SK-N-MC (cell line): ENCODE results near the gene GRID2.

Experiments
- DNase-seq: peaks from one replicate; pipeline ENCODE4 v3.0.0-alpha.2; 2011; ENCODE audit warnings: low read depth, low spot score
- H3K27ac ChIP-seq: fragments of 200-600 bp; sonication (generic); 2 replicates; pipeline ENCODE4 v1.5.1; 2016; ENCODE audit warnings: mixed run types
- H3K36me3 ChIP-seq: fragments of 200-600 bp; sonication (generic); 2 replicates; pipeline ENCODE4 v1.6.1; 2017; ENCODE audit warnings: antibody characterized with exemption, low read length, mixed read lengths; ENCODE audit not compliant: insufficient read depth
- H3K4me3 ChIP-seq: fragments of 200-600 bp; sonication (generic); 2 replicates; pipeline ENCODE4 v1.5.1; 2016
- H3K9ac ChIP-seq: fragments of 200-600 bp; sonication (generic); 2 replicates; pipeline ENCODE4 v1.8.0; 2017; ENCODE audit warnings: mixed run types, mixed read lengths; ENCODE audit not compliant: insufficient read length
- H3K9me3 ChIP-seq: fragments of 200-600 bp; sonication (generic); 2 replicates; pipeline ENCODE4 v1.6.1; 2017; ENCODE audit warnings: low read depth, mild to moderate bottlenecking, antibody characterized with exemption, low read length, moderate library complexity, mixed read lengths
- EZH2 ChIP-seq: fragments of 200-600 bp; sonication (generic); IDR thresholded peaks from one replicate; pipeline ENCODE4 v1.6.1; 2017; ENCODE audit warnings: antibody characterized with exemption
- FOXP2 ChIP-seq: optimal IDR thresholded peaks from 2 replicates; pipeline ENCODE3; 2011; ENCODE audit warnings: mild to moderate bottlenecking, moderate library complexity; ENCODE audit not compliant: insufficient read depth; ENCODE audit errors: extremely low read length, control extremely low read depth
- POLR2AphosphoS5 ChIP-seq: IDR thresholded peaks from 2 replicates; pipeline ENCODE4 v1.6.1; 2012; ENCODE audit warnings: mild to moderate bottlenecking, low read depth, low read length, borderline replicate concordance

The GRID2 gene

GRCh38 chr4:92733231-92733630, 429.5 kb downstream of the GRID2 start:
- no peak overlapping the region for H3K9ac ChIP-seq
- no peak for DNase-seq
- no peak overlapping the region for H3K27ac ChIP-seq
- H3K9me3 ChIP-seq = no peaks in the 10 kb centered on the region
- H3K36me3 ChIP-seq = no peaks in the 10 kb centered on the region
- no peak for TF ChIP-seq EZH2
- no peak for TF ChIP-seq FOXP2
- TF ChIP-seq POLR2AphosphoS5 = no peak
- H3K4me3 ChIP-seq = no peak overlapping the region

GRCh38 chr4:92735025-92735665, 431.4 kb downstream of the GRID2 start:
- no peak for TF ChIP-seq EZH2
- no peak for TF ChIP-seq FOXP2
- TF ChIP-seq POLR2AphosphoS5 = no peak
- no peak for DNase-seq
- Histone ChIP-seq H3K36me3 (no peaks in the 10 kb centered on the region), H3K9ac (no peak overlapping the region), H3K4me3 (no peak overlapping the region), H3K27ac (no peak overlapping the region), H3K9me3 (no peaks in the 10 kb centered on the region)

DNA sequence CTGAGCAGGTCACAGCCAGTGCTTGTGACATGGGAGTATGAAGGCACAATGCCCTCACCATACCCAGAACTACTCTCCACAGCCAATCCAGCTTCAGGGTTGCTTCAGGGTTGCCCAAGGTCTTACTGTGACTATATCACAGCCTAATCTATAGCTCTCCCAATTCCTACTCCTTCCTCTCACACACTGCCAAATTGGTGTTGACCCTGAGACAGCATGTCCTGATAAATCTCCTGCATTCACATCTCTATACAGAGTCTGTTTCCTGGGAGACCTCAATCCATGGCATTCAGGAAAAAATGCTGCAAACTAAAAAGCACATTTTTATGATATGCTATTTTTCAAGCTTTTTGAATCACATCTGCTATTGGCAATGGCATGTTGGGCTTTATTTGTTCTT, 456.7 kb downstream of the GRID2 start:
- DNase-seq = no peak
- TF ChIP-seq EZH2 (no peak), POLR2AphosphoS5 (no peak), FOXP2 (no peak)
- no peak overlapping the region for H3K27ac ChIP-seq
- no peak overlapping the region for H3K4me3 ChIP-seq
- H3K36me3 ChIP-seq = no peaks in the 10 kb centered on the region
- H3K9ac ChIP-seq = no peak overlapping the region
- no peaks in the 10 kb centered on the region for H3K9me3 ChIP-seq

DNA sequence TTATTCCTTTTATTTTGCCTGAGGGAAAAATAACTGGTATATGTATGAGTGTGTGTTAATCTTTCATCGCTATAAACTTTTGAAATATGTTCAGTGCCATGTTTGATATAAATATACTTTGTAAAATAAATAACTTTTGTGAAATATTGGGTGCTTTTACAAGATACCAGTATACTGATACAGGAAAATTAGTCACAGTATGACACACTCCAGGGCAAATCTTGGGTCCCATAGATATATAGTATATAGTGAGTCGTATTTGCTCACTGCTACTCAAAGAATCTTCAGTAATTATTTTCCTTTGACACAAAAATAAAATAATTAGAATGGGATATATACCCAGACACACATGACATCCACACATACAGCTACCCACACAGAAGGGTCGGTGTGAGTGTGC, 472.3 kb downstream of the GRID2 start:
- no peak for TF ChIP-seq FOXP2
- Histone ChIP-seq H3K9me3 (no peaks in the 10 kb centered on the region), H3K9ac (no peak overlapping the region), H3K36me3 (no peaks in the 10 kb centered on the region), H3K27ac (no peak overlapping the region), H3K4me3 (no peak overlapping the region)
- no peak for DNase-seq

GRCh38 chr4:92789741-92790140, 486.0 kb downstream of the GRID2 start:
- Histone ChIP-seq H3K9ac (no peak overlapping the region), H3K27ac (no peak overlapping the region), H3K4me3 (no peak overlapping the region), H3K36me3 (no peaks in the 10 kb centered on the region), H3K9me3 (no peaks in the 10 kb centered on the region)
- no peak for DNase-seq
- TF ChIP-seq EZH2 (no peak), POLR2AphosphoS5 (no peak), FOXP2 (no peak)

- Histone ChIP-seq H3K4me3 (no peak overlapping the region; the same call in 1 of the 2 replicates), H3K36me3 (no peaks in the 10 kb centered on the region), H3K9ac (no peak overlapping the region), H3K27ac (no peak overlapping the region), H3K9me3 (no peaks in the 10 kb centered on the region)
- TF ChIP-seq POLR2AphosphoS5 = no peak
- no peak for TF ChIP-seq FOXP2
- no peak for TF ChIP-seq EZH2
- peak; percentile 12 for DNase-seq
These were observed 488.2 kb downstream of the GRID2 start for GRCh38 chr4:92791871-92792440.

DNA sequence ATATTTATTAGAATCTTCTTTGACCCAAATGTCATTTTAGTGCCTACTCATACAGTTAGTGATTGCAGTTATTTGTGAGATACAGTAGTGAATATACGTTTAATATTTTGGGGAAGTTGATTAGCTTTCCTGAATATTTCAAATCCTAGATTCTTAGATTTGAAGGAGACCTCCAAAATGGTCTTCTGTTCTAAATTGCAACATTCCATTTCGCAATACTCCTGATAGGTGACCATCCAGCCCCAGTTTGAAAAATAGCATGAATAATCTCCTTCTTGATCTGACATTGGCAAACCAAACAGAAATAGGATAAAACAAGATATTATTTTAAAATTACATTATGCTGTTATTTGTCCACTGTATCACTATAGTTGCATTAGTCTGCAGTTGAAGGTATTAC, 505.6 kb downstream of the GRID2 start:
- no peaks in the 10 kb centered on the region for H3K36me3 ChIP-seq
- H3K9me3 ChIP-seq = no peaks in the 10 kb centered on the region
- no peak overlapping the region for H3K4me3 ChIP-seq
- no peak overlapping the region for H3K9ac ChIP-seq
- no peak overlapping the region for H3K27ac ChIP-seq
- no peak for DNase-seq
- TF ChIP-seq FOXP2 (no peak), EZH2 (no peak), POLR2AphosphoS5 (no peak)

- no peak overlapping the region for H3K4me3 ChIP-seq
- no peak overlapping the region for H3K9ac ChIP-seq
- no peaks in the 10 kb centered on the region for H3K36me3 ChIP-seq
- H3K9me3 ChIP-seq = no peaks in the 10 kb centered on the region
- no peak overlapping the region for H3K27ac ChIP-seq
- no peak for DNase-seq
- TF ChIP-seq FOXP2 (no peak), EZH2 (no peak), POLR2AphosphoS5 (no peak)
These were observed 508.9 kb downstream of the GRID2 start for GRCh38 chr4:92812652-92813051.

DNA sequence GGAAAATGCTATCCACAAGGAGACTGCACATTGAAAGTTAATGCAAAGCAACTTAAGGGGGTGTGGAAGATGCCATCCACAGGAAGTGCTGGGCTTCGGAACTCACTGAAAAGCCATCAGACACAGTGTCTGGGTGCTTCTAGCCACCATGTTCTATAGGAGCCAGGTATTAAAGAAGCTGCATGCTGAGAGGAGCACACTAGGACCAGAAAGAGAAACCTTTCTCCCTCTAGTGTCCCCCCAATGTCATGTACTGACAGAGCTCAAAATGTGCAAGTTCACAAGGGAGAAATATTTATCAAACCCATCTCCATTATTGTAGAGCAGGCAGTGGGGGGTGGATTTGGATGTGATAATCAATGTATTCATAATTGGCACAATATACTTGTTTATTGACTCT, 510.9 kb downstream of the GRID2 start:
- no peaks in the 10 kb centered on the region for H3K9me3 ChIP-seq
- no peak overlapping the region for H3K9ac ChIP-seq
- H3K4me3 ChIP-seq = no peak overlapping the region
- DNase-seq = no peak
- no peak overlapping the region for H3K27ac ChIP-seq
- H3K36me3 ChIP-seq = no peaks in the 10 kb centered on the region
- TF ChIP-seq POLR2AphosphoS5 = no peak
- no peak for TF ChIP-seq EZH2
- TF ChIP-seq FOXP2 = no peak
